AG04450 (cell line): Measurements from ENCODE around the gene ZFYVE28. TPM values are rescaled to one million over a fixed set of nuclear protein-coding genes. Genes with fewer than 3 reads are reported as not detected.

Experiments
- CTCF ChIA-PET: fragments of 300-600, 350-600 bp; formaldehyde crosslinking; extraction: SDS; loops from one replicate; lab custom pipeline; 2022; ENCODE audit warnings: antibody characterized with exemption, inconsistent platforms; lab: Charles Lee
- POLR2A ChIA-PET: fragments of 350-600 bp; formaldehyde crosslinking; extraction: SDS; loops from one replicate; lab custom pipeline; 2021; ENCODE audit warnings: antibody characterized with exemption, inconsistent platforms; lab: Yijun Ruan, JAX
- DNase-seq: peaks from one replicate; pipeline ENCODE4 v3.0.0-alpha.2; 2011; ENCODE audit warnings: low read depth, low spot score
- H3K27ac ChIP-seq: one replicate; pipeline ENCODE4 v1.5.1; 2012; ENCODE audit warnings: low read depth, low read length, control low read depth
- H3K27me3 ChIP-seq: one replicate; pipeline ENCODE4 v1.6.0; 2012; ENCODE audit warnings: low read length; ENCODE audit not compliant: control insufficient read depth, insufficient read depth
- H3K4me3 ChIP-seq: 2 replicates; pipeline ENCODE4 v1.5.1; 2011; ENCODE audit warnings: mild to moderate bottlenecking, low read depth, low read length, control low read depth
- H3K9me3 ChIP-seq: 2 replicates; pipeline ENCODE4 v1.5.1; 2012; ENCODE audit warnings: low read length; ENCODE audit not compliant: control insufficient read depth, insufficient read depth
- CTCF ChIP-seq: IDR thresholded peaks from 2 replicates; pipeline ENCODE4 v1.5.1; 2011; ENCODE audit warnings: low read depth, low read length, control low read depth, inconsistent platforms
- polyA plus RNA-seq: library from polyadenylated mRNA; depleted of rRNA; stranded (reverse); fragments of >200 nt; gene quantifications from 2 replicates; pipeline ENCODE4 v1.2.3, GENCODE V29; 2011

Gene ZFYVE28
- polyA plus RNA-seq, 1 experiment: 2.2 TPM

- POLR2A ChIA-PET: interaction anchor here (0.6 kb wide), 1 partner anchor 14 kb away, joined by 4 read pairs; no protein-coding TSS in a partner anchor
- no peak for TF ChIP-seq CTCF
Observed at GRCh38 chr4:2442175-2442993, 23.9 kb upstream of the ZFYVE28 start.

DNA sequence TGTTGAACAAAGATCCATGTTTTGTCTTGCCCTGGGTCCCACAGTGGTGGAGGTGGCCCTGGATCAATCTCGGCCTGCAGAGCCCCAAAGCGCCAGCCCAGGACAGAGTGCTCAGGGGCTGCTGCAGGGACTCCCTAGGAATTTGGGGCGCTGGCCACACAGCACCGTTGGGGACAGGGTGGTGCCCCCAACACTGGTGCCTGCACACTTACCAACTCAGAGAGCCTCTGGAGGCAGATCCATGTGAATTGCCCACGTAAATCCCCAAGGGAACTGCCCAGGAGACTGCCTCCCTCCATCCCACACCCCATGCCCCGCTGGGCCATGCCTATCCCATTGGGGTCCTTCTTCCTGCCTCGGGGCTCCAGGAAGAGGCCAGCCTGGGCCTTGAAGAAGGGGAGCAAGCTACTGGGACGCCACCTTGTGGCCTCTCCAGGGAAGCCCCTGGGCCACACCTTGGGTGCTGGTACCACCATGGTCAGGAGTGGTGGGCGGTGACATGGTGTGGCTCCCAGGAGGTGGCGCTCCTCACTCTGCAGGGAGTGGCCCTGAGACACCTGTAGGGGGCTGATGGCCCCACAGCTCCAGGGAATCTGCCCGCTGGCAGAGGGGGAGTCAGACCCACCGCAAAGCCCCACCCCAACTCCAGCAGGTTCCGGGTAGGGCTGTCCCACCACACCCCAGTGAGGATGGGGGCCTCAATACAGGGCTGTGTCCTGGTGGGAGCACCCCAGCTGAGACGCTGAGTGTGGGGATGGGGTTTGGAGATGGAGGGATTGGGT is 23.1 kb upstream of the ZFYVE28 start:
- ChIA-PET CTCF (interaction anchor here (0.9 to 2.4 kb wide), 4 partner anchors 26 to 224 kb away, joined by 3 to 17 read pairs (median 6); no protein-coding TSS in a partner anchor), POLR2A (no interaction called here)
- no peak overlapping the region for H3K4me3 ChIP-seq
- TF ChIP-seq CTCF: peak; percentile 67
- no peak overlapping the region for H3K27ac ChIP-seq
- H3K9me3 ChIP-seq: no peaks in the 10 kb centered on the region; the same call in 1 of the 2 replicates
- peaks cover 2% of the 10 kb centered on the region for H3K27me3 ChIP-seq
- DNase-seq: no peak

More at GRCh38 chr4:2442175-2442993, 23.9 kb upstream of the ZFYVE28 start:
- Histone ChIP-seq H3K9me3 (no peaks in the 10 kb centered on the region; the same call in 1 of the 2 replicates), H3K27ac (no peak overlapping the region), H3K4me3 (no peak overlapping the region), H3K27me3 (no peaks in the 10 kb centered on the region)
- no peak for DNase-seq
- CTCF ChIA-PET: interaction anchor here (0.6 to 2.4 kb wide), 5 partner anchors 27 to 288 kb away, joined by 3 to 17 read pairs (median 5); no protein-coding TSS in a partner anchor

- POLR2A ChIA-PET: no interaction called here
- TF ChIP-seq CTCF: no peak
- DNase-seq: no peak
Observed at GRCh38 chr4:2438822-2439718, 20.6 kb upstream of the ZFYVE28 start.

GRCh38 chr4:2437475-2438215 is 19.2 kb upstream of the ZFYVE28 start:
- POLR2A ChIA-PET: interaction anchor here (0.6 kb wide), 1 partner anchor 81 kb away, joined by 5 read pairs; no protein-coding TSS in a partner anchor
- Histone ChIP-seq H3K27ac (no peak overlapping the region), H3K27me3 (peaks cover 12% of the 10 kb centered on the region), H3K9me3 (no peaks in the 10 kb centered on the region; the same call in 1 of the 2 replicates), H3K4me3 (no peak overlapping the region)
- CTCF ChIA-PET: no interaction called here
- TF ChIP-seq CTCF: no peak
- no peak for DNase-seq

More at GRCh38 chr4:2438822-2439718, 20.6 kb upstream of the ZFYVE28 start:
- CTCF ChIA-PET: interaction anchor here (0.9 kb wide), 1 partner anchor 27 kb away, joined by 4 read pairs; no protein-coding TSS in a partner anchor
- H3K27ac ChIP-seq: no peak overlapping the region
- H3K4me3 ChIP-seq: no peak overlapping the region
- H3K27me3 ChIP-seq: peaks cover 8% of the 10 kb centered on the region
- no peaks in the 10 kb centered on the region; the same call in 1 of the 2 replicates for H3K9me3 ChIP-seq
